H1 (cell line): ENCODE results near the gene RAB44. TPM values are rescaled to one million over a fixed set of nuclear protein-coding genes. Genes with fewer than 3 reads are reported as not detected.

Experiments used
- EZH2 ChIP-seq: fragments of 200-600 bp; sonication (generic); IDR thresholded peaks from 2 replicates; pipeline ENCODE4 v1.7.1; 2012; ENCODE audit warnings: low read depth, mild to moderate bottlenecking, moderate library complexity, low read length, inconsistent platforms; ENCODE audit not compliant: severe bottlenecking
- GTF2F1 ChIP-seq: IDR thresholded peaks from 2 replicates; pipeline ENCODE4 v1.6.1; 2012; ENCODE audit warnings: low read depth, low read length, improper control_type of control experiment, borderline replicate concordance
- SP2 ChIP-seq: IDR thresholded peaks from 2 replicates; pipeline ENCODE4 v1.6.1; 2012; ENCODE audit warnings: mild to moderate bottlenecking, low read length, inconsistent platforms
- SUZ12 ChIP-seq: fragments of 200-600 bp; sonication (generic); IDR thresholded peaks from 2 replicates; pipeline ENCODE4 v1.6.1; 2012; ENCODE audit warnings: mild to moderate bottlenecking, inconsistent platforms, low read length, moderate library complexity, mixed read lengths
- polyA plus RNA-seq, 7 experiments: library from polyadenylated mRNA; depleted of rRNA in 3 of 7; stranded (reverse) in 5 of 7; unstranded in 2 of 7; fragments of >200 nt in 5 of 7; fragments of 200-250 nt in 2 of 7; gene quantifications; 1 replicate in 5 of 7; 2 replicates in 1 of 7; 4 replicates in 1 of 7; pipeline versions ENCODE4 v1.2.1 to v1.2.3, GENCODE V29; 2011 to 2013; ENCODE audit warnings: missing spikeins in 2 of 7, mixed read lengths in 2 of 7
- total RNA-seq: library from RNA; stranded (reverse); fragmentation: NEBNext Ultra II Directional; extraction: Animal tissue kit (Norgen Biotek cat#: 25700); gene quantifications from 2 replicates; pipeline ENCODE4 v1.2.1, GENCODE V29; 2021
- TF ChIP-seq, protein P1 (sequence below), 3 experiments: IDR thresholded peaks; 1 replicate in 2 of 3; 2 replicates in 1 of 3; pipeline versions ENCODE4 v1.5.1 to v1.6.1; 2011; ENCODE audit warnings: low read length in 3 of 3, mild to moderate bottlenecking in 3 of 3, inconsistent platforms in 2 of 3, low read depth in 1 of 3, moderate library complexity in 1 of 3; ENCODE audit not compliant: insufficient read depth in 1 of 3; ENCODE audit errors: control extremely low read depth in 1 of 3

RAB44 gene
- total and polyA plus RNA-seq, 2 of the 8 experiments (the other 6 are each of a cell fraction or from before 2014, with no cell fraction given), result 0.02 TPM; not detected in 1

DNA sequence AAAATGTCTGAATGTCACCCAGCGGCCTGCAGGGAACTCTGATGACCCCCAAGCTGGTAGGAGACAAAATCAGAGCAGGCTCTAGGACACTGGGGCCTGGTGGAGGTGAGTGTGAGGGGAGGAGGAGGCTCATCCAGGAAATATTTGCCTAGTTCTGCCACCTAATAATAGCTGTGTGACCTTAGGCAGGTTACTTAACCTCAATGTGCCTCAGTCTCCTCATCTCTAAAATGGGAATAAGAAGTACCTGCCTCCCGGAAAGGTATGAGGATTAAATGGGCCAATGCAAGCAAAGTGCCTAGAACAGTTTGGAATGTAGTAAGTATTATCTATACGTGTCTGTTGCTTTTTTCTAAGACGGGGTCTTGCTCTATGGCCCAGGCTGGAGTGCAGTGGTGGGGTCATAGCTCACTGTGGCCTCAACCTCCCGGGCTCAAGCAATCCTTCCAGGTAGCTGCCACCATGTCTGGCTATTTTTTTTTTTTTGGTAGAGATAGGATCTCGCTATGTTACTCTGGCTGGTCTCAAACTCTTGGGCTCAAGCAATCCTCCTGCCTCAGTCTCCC, 60.4 kb downstream of the RAB44 start (continued):
- TF ChIP-seq, protein P1, sequence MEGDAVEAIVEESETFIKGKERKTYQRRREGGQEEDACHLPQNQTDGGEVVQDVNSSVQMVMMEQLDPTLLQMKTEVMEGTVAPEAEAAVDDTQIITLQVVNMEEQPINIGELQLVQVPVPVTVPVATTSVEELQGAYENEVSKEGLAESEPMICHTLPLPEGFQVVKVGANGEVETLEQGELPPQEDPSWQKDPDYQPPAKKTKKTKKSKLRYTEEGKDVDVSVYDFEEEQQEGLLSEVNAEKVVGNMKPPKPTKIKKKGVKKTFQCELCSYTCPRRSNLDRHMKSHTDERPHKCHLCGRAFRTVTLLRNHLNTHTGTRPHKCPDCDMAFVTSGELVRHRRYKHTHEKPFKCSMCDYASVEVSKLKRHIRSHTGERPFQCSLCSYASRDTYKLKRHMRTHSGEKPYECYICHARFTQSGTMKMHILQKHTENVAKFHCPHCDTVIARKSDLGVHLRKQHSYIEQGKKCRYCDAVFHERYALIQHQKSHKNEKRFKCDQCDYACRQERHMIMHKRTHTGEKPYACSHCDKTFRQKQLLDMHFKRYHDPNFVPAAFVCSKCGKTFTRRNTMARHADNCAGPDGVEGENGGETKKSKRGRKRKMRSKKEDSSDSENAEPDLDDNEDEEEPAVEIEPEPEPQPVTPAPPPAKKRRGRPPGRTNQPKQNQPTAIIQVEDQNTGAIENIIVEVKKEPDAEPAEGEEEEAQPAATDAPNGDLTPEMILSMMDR (IDR thresholded peaks at IDR 0.05; ENCODE audit: control extremely low read depth in 1 of 3, insufficient read depth in 1 of 3, low read depth in 1 of 3, low read length in 3 of 3), result no peak
- no peak for TF ChIP-seq GTF2F1
- no peak for TF ChIP-seq SUZ12
- no peak for TF ChIP-seq EZH2
- no peak for TF ChIP-seq SP2
